Epithelial cell of proximal tubule (primary cell): Measurements from ENCODE around the gene MYG1. TPM values are rescaled to one million over a fixed set of nuclear protein-coding genes. Genes with fewer than 3 reads are reported as not detected.
A peak's percentile ranks its signal among the peaks of the same experiment; 100 is the strongest.

Experiments used
- DNase-seq: peaks from one replicate; pipeline ENCODE4 v3.0.0-alpha.2; 2011; ENCODE audit warnings: low read depth
- H3K4me3 ChIP-seq: 2 replicates; pipeline ENCODE4 v1.5.1; 2011; ENCODE audit warnings: low read depth, mild to moderate bottlenecking, low read length
- total RNA-seq: library from RNA; depleted of rRNA; stranded (reverse); fragments of >200 nt; gene quantifications from 2 replicates; pipeline ENCODE4 v1.2.3, GENCODE V29; 2015
- TF ChIP-seq, protein P1 (sequence below): conservative IDR thresholded peaks from 2 replicates; pipeline ENCODE4 v1.5.1; 2012; ENCODE audit warnings: low read depth, mild to moderate bottlenecking, low read length

Gene MYG1
- total RNA-seq, 1 donor from 2014 or later: 70.9 TPM

DNA sequence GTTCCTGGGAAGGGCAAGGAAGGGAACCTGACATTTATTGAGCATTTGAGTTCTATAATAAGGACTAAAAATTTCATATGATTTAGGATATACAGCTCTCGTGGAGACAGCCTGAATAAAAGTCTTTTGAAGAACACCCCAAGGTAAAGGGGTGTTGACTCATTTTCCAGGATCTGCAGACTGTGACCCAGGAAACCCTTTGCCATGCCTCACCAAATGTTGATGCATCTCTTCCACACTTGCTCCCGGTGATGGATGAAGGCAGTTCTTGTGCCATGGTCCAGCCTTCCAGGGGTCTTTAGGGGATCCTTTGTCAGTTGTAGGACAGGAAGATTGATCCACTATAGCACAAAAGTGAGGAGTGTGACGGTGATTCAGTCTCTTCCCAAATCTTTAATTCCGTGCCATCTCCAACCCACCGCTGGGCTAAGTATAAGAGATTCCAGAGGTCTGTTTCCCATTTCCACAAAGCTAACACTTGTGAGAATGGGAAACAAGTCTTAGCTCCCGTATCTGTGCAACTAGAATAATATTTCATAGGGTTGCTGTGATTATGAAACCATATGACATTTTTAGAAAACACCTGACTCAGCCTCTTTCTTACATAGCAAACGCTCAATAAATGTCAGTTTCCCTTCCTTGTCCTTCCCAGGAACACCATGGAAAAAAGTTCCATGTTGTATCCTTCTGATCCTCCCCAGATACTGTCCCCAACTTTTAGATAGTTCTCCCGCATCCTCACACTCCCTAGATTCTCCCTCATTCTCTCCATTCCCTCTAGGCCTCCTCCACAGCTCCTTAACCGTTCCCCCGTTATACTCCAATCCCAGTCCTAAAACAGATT lies 21.1 kb downstream of the MYG1 start:
- TF ChIP-seq, protein P1, sequence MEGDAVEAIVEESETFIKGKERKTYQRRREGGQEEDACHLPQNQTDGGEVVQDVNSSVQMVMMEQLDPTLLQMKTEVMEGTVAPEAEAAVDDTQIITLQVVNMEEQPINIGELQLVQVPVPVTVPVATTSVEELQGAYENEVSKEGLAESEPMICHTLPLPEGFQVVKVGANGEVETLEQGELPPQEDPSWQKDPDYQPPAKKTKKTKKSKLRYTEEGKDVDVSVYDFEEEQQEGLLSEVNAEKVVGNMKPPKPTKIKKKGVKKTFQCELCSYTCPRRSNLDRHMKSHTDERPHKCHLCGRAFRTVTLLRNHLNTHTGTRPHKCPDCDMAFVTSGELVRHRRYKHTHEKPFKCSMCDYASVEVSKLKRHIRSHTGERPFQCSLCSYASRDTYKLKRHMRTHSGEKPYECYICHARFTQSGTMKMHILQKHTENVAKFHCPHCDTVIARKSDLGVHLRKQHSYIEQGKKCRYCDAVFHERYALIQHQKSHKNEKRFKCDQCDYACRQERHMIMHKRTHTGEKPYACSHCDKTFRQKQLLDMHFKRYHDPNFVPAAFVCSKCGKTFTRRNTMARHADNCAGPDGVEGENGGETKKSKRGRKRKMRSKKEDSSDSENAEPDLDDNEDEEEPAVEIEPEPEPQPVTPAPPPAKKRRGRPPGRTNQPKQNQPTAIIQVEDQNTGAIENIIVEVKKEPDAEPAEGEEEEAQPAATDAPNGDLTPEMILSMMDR: no peak
- H3K4me3 ChIP-seq: peak overlapping the region; percentile 93

DNA sequence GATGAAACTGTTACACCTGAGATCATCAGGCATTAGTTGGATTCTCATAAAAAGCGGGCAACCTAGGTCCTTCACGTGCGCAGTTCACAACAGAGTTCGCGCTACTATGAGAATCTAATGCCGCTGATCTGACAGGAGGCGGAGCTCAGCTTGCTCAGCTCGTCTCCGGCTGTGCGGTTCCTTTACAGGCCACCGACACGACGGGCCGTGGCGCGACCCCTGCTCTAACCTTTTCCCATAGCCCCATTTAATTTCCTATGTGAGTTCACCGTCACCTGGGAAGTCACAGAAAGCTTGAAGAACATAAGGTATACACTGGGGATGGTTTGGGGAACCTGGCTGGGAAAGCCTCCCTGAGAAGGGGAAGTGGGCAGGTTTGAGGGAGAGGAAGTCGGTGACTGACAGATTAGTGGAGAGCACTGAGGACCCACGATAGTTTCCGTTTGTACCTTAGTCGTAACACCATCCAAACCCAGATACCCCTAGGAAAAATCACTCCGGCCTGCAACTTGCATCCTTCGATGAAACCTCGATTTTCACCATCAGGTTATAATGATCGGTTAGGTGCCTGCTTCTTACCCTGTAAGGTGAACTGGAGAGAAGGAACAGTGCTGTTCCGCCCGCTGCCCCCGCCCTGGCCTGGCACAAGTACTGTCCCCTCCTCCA lies 24.8 kb downstream of the MYG1 start:
- TF ChIP-seq, protein P1: peak; percentile 1
- no peak for DNase-seq
- peak overlapping the region; percentile 74 for H3K4me3 ChIP-seq

More for the DNA sequence above, 21.1 kb downstream of the MYG1 start:
- no peak for DNase-seq

DNA sequence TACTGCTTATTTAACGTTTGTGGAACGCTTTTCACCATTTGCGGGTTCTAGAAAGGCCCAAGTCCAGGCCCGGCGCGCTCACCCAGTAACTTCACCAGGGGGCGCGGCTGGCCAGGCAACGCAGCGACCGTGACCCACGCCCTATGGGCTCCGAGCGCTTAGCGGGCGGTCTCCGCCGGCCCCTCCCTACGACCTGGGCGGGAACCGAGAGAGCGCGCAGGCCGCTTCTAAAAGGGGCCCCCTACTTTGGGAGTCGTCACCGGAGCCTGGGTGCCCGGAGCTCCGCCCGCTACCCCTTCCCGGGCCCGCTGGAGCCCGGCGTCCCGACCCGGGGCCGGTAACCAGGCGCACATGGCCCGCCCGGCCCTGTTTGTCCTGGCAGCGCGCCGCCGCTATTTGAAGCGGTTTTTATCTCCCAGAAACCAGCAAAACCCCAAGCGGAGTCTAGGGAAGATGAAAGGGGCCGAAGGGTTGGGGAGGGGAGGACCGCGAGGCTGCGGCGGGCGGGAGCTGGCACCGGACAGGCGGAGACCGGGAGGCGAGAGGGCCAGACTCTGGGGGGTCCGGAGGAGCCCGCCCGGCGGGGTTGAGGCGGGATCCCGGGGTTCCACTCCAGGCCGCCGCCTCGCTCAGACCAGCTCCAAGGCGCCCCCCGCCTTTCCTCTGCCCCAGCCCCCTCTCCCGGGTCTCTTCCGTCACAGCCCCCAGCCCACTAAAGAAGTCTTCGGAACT lies 25.4 kb downstream of the MYG1 start:
- H3K4me3 ChIP-seq: peak overlapping the region; percentile 74
- DNase-seq: no peak
- TF ChIP-seq, protein P1: peak; percentile 70

DNA sequence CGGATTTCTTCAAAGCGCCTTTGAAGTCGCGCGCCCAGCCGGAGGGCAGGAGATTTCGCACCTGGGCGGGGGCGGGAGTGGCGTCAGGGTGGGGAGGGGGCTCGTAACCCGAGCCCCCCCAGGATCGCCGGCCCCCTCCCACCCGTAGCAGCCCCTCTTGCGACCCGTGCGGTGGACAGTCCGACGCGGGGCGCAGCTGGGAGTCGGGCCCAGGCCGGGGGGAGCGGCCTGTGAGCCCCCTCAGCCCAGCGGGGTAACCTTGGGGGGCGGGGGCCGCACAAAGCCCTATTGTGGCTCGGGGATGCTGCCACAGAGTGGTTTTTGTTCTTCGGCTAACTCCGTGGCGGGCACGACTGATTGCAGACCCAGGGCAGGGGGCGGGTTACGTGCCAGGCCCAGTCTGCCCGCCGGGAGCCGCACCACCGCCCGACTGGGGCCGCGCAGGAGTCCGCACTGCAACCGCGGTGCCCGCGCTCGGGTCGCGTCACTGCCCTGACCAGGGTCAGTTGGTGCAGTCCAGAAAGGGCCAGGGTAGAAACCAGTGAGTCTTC lies 26.1 kb downstream of the MYG1 start:
- no peak for DNase-seq
- TF ChIP-seq, protein P1: no peak
- H3K4me3 ChIP-seq: peak overlapping the region; percentile 74

DNA sequence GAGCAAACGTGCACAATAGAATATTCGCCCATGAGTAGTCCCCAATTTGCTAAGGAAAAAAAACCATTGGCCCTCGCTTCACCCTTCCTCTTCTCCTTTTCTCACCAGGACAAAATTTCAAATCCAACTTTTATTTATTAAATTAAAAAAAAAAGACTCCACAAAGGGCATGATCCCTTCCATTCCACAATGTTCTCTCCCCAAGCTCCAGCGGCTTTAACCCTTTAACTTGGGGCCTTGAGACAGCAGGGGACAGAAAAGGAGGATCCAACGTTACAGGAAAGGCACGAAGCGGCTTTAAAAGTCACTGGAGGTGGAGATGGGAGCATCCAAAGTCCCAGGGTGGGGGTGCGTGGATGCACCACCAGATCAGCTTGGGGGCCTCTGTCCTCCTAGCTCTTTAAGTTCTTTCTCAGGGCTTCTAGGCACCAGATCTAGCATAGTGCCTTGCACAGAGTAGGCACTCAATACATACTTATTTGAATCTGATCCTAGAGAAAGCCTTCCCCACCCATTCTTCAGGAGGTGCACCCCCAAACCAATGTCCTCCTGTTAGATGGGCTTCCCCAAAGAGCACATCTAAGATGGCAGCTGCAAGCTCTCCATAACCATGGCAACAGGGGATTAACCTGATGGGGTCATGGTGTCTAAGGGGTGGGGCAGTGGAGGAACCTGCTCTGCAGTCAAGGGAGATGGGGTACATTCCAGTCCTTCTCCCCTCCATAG lies 27.1 kb downstream of the MYG1 start:
- TF ChIP-seq, protein P1: no peak
- H3K4me3 ChIP-seq: no peak overlapping the region

DNA sequence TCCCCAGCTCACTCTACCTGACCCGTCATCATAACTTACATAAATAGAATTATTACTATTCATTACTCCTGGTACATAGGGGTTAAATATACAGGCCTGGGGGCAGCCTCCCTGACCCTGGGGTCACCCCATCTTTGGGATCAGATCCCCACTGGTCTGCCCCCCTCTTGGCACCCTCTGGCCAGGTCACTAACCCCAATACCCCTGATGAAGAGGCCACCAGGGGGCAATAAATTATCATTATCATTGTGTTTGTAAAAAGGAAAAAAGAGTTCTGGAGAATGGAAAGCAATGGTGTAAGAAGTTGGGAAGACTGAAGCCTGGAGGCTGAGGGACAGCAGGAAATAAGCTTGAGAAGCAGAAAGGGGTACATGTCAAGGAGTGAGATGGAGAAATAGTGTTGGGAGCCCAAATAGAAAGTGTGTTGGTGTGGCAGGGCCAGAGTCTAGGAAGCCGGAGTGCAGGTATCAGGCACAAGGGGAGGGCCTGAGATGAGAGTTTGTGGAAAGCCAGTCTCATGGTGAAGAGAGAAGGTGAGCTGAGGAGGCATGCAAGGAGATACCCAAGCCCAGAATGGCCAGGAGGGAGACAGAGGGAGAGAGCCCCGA lies 28.0 kb downstream of the MYG1 start:
- TF ChIP-seq, protein P1: peak; percentile 54
- no peak for DNase-seq
- H3K4me3 ChIP-seq: no peak overlapping the region

More for the DNA sequence above, 27.1 kb downstream of the MYG1 start:
- no peak for DNase-seq
